Colonic mucosa (tissue), 4 donors: ENCODE data around the gene FHIT. TPM values are rescaled to one million over a fixed set of nuclear protein-coding genes. Genes with fewer than 3 reads are reported as not detected.

Source experiments
- DNase-seq: peaks from one replicate; pipeline ENCODE4 v3.0.0-alpha.2; 2020
- H3K27ac ChIP-seq: fragments of 200-600 bp; one replicate; pipeline ENCODE4 v1.8.0; 2021
- H3K27me3 ChIP-seq: fragments of 200-600 bp; one replicate; pipeline ENCODE4 v1.8.0; 2021
- H3K36me3 ChIP-seq: fragments of 200-600 bp; one replicate; pipeline ENCODE4 v1.8.0; 2021
- H3K4me1 ChIP-seq: fragments of 200-600 bp; one replicate; pipeline ENCODE4 v1.8.0; 2021; ENCODE audit warnings: mild to moderate bottlenecking
- H3K4me3 ChIP-seq: fragments of 200-600 bp; one replicate; pipeline ENCODE4 v1.8.0; 2021
- H3K9ac ChIP-seq, 2 donors: one replicate each; pipeline ENCODE4 v1.7.0; 2013; ENCODE audit warnings: control low read depth in 2 of 2, low read depth in 2 of 2, low read length in 2 of 2
- H3K9me3 ChIP-seq: fragments of 200-600 bp; one replicate; pipeline ENCODE4 v1.8.0; 2021
- intact Hi-C: fragments of 100-400 bp; cut with DNase I; formaldehyde crosslinking; loops from one replicate; pipeline ENCODE4 v1.14.1; 2022
- total RNA-seq, 2 donors: library from RNA; stranded (reverse); fragmentation: NEBNext Ultra II Directional in 1 of 2; extraction: Animal tissue kit (Norgen Biotek cat#: 25700) in 1 of 2; gene quantifications; one replicate each; pipeline ENCODE4 v1.2.1, GENCODE V29; 2021
- TF ChIP-seq, protein P1 (sequence below): fragments of 200-600 bp; IDR thresholded peaks from one replicate; pipeline ENCODE4 v1.8.0; 2022; ENCODE audit warnings: antibody characterized with exemption, mild to moderate bottlenecking
- donor health status: healthy.
- donor health status: DM: no; HTN: no; CAD: no.
- donor health status: DM: no; HTN: no; CAD: no.

FHIT gene
- total RNA-seq, 2 donors from 2014 or later: 7.7 to 9.4 TPM

DNA sequence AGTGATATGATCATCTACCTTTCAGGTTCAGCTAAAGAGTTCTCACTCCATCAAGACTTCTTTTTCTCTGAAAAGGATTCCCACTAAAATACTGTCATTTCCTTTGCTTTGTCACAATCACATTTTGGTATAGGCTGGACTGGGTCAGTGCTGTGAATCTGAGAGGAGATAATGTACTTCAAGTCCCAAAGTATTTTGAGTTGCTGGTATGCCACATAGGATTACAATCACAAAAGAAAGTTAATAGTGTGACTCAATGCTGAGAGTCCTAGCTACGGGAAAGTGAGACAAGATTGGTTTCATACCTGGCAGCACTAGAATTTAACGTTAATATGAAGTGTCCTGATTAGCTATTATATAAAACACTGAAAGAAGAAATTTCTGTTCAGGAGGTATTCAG, 1073.5 kb downstream of the FHIT start:
- no peak for DNase-seq
- H3K27me3 ChIP-seq: no peaks in the 10 kb centered on the region
- intact Hi-C loops: no loop called here
- H3K36me3 ChIP-seq: no peaks in the 10 kb centered on the region
- no peak overlapping the region for H3K9ac ChIP-seq
- no peaks in the 10 kb centered on the region for H3K4me1 ChIP-seq
- TF ChIP-seq, protein P1, sequence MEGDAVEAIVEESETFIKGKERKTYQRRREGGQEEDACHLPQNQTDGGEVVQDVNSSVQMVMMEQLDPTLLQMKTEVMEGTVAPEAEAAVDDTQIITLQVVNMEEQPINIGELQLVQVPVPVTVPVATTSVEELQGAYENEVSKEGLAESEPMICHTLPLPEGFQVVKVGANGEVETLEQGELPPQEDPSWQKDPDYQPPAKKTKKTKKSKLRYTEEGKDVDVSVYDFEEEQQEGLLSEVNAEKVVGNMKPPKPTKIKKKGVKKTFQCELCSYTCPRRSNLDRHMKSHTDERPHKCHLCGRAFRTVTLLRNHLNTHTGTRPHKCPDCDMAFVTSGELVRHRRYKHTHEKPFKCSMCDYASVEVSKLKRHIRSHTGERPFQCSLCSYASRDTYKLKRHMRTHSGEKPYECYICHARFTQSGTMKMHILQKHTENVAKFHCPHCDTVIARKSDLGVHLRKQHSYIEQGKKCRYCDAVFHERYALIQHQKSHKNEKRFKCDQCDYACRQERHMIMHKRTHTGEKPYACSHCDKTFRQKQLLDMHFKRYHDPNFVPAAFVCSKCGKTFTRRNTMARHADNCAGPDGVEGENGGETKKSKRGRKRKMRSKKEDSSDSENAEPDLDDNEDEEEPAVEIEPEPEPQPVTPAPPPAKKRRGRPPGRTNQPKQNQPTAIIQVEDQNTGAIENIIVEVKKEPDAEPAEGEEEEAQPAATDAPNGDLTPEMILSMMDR: no peak
- H3K27ac ChIP-seq: no peak overlapping the region
- no peak overlapping the region for H3K4me3 ChIP-seq
- H3K9me3 ChIP-seq: no peaks in the 10 kb centered on the region

DNA sequence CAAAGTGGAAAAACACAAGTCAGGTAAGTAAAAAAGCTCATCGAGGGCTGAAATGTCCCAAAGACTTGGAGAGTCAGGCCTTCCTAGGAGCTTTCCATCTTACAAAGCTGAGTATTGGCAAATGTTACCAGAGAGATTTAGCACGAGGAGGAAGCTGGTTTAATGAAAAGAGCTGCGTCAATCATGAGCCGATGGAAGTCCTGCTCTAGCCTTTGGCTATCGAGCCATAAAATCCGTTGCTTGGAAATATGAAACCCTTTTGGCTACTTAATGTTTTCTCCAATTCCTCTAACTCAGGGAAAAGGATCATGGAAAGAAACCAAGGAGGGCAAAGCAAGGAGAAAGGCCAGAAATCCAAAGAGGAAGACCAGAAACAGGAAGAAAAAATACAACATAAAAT, 1074.6 kb downstream of the FHIT start:
- TF ChIP-seq, protein P1: no peak

DNA sequence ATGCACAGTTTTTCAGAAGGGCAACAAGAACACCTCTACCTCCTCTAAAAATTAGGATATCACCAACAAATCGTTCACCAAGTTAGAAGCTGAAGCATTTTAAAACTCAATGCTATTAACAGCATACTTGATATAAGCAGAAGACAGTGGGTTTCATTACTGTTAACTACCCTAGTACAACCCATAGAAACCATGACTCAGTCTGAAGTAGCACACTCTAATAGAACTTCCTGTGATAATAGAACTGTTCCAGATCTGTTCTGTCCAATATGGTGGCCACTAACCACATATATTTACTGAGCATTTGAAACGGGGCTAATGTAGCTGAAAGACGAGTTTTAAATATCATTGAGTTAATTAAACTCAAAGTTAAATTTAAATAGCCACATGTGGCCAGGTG, 1075.6 kb downstream of the FHIT start:
- Histone ChIP-seq H3K4me3 (no peak overlapping the region), H3K27me3 (no peaks in the 10 kb centered on the region), H3K9ac (no peak overlapping the region), H3K36me3 (no peaks in the 10 kb centered on the region), H3K4me1 (no peaks in the 10 kb centered on the region), H3K27ac (no peak overlapping the region), H3K9me3 (no peaks in the 10 kb centered on the region)
- TF ChIP-seq, protein P1: no peak
- DNase-seq: no peak
- intact Hi-C loops: no loop called here

More for the DNA sequence above, 1074.6 kb downstream of the FHIT start:
- intact Hi-C loops: no loop called here
- Histone ChIP-seq H3K4me1 (no peaks in the 10 kb centered on the region), H3K9ac (no peak overlapping the region), H3K27ac (no peak overlapping the region), H3K4me3 (no peak overlapping the region), H3K27me3 (no peaks in the 10 kb centered on the region), H3K36me3 (no peaks in the 10 kb centered on the region), H3K9me3 (no peaks in the 10 kb centered on the region)
- no peak for DNase-seq

DNA sequence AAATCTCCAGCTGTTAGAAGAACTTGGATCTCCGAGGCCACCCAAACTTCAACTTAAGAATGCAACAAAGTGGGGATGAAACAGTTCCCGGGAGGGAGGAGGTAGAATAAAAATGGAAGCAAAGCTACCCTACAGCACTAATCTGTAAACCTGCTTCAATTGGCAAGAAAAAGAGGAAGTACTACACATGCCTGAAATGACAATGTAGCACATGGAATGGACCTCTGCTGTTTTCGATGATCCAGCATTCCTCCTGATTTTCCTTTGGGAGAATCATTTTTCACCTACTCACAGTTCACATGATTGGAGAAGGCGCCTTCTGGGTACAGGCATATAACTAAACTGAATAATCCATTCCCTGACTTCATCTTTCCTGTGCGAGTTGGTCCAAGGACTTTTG, 1081.5 kb downstream of the FHIT start:
- no peak overlapping the region for H3K27ac ChIP-seq
- intact Hi-C loops: no loop called here
- H3K27me3 ChIP-seq: no peaks in the 10 kb centered on the region
- DNase-seq: no peak
- no peak overlapping the region for H3K9ac ChIP-seq
- TF ChIP-seq, protein P1: no peak
- H3K9me3 ChIP-seq: no peaks in the 10 kb centered on the region
- H3K36me3 ChIP-seq: no peaks in the 10 kb centered on the region
- H3K4me1 ChIP-seq: no peaks in the 10 kb centered on the region
- H3K4me3 ChIP-seq: no peak overlapping the region

DNA sequence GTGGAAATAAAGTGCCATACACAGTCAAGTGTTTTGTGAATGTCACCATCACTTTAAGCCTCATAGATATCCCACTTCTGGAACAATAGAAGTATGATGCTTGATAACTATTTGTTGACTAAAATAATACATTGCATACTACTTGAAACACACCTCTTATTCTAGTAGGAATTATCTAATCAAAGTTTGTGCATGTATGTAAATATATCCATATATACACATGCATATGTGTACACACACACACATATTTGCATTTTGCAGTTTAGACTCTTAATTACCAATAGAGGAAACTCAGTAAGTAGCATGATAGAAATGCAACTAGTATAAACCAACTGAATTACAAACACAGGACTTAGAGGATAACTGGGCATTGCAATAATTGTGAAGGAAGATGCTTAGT, 1084.1 kb downstream of the FHIT start:
- H3K9me3 ChIP-seq: no peaks in the 10 kb centered on the region
- intact Hi-C loops: no loop called here
- no peak overlapping the region for H3K9ac ChIP-seq
- no peaks in the 10 kb centered on the region for H3K27me3 ChIP-seq
- H3K4me1 ChIP-seq: no peaks in the 10 kb centered on the region
- no peak overlapping the region for H3K4me3 ChIP-seq
- no peak for DNase-seq
- TF ChIP-seq, protein P1: no peak
- no peak overlapping the region for H3K27ac ChIP-seq
- no peaks in the 10 kb centered on the region for H3K36me3 ChIP-seq
